GM12878 (cell line): ENCODE measurements around the gene IGFLR1. TPM values are rescaled to one million over a fixed set of nuclear protein-coding genes. Genes with fewer than 3 reads are reported as not detected.

Source experiments
- BMI1 ChIP-seq: fragments of 450-650 bp; IDR thresholded peaks from 2 replicates; pipeline ENCODE4 v1.6.1; 2016; ENCODE audit warnings: mild to moderate bottlenecking, moderate library complexity, borderline replicate concordance
- GATAD2B ChIP-seq: fragments of 450-650 bp; conservative IDR thresholded peaks from 2 replicates; pipeline ENCODE4 v1.6.1; 2017; ENCODE audit warnings: low read depth, mild to moderate bottlenecking, moderate library complexity
- KLF5 ChIP-seq: fragments of 450-650 bp; IDR thresholded peaks from 2 replicates; pipeline ENCODE4 v1.6.1; 2014; ENCODE audit warnings: mild to moderate bottlenecking; ENCODE audit not compliant: partially characterized antibody
- MEF2A ChIP-seq: IDR thresholded peaks from 2 replicates; pipeline ENCODE4 v1.6.1; 2011; ENCODE audit warnings: low read depth, mild to moderate bottlenecking, low read length, moderate library complexity; ENCODE audit not compliant: insufficient read depth
- MYC ChIP-seq: IDR thresholded peaks from 2 replicates; pipeline ENCODE4 v1.6.1; 2011; ENCODE audit warnings: mild to moderate bottlenecking, low read length, moderate library complexity, inconsistent platforms; ENCODE audit not compliant: insufficient read depth, insufficient replicate concordance, insufficient read length, severe bottlenecking
- NR2C1 ChIP-seq: fragments of 450-650 bp; IDR thresholded peaks from 2 replicates; pipeline ENCODE4 v1.6.1; 2017; ENCODE audit warnings: antibody characterized with exemption, mild to moderate bottlenecking, moderate library complexity
- NR2F1 ChIP-seq: fragments of 450-650 bp; conservative IDR thresholded peaks from 2 replicates; pipeline ENCODE4 v1.6.1; 2017; ENCODE audit warnings: mild to moderate bottlenecking
- PAX5 ChIP-seq: IDR thresholded peaks from 2 replicates; pipeline ENCODE4 v1.6.1; 2011; ENCODE audit warnings: low read depth, low read length, borderline replicate concordance
- PAX8 ChIP-seq: fragments of 450-650 bp; IDR thresholded peaks from 2 replicates; pipeline ENCODE4 v1.6.1; 2017; ENCODE audit warnings: mild to moderate bottlenecking, moderate library complexity
- POLR2A ChIP-seq: IDR thresholded peaks from 2 replicates; pipeline ENCODE4 v1.6.1; 2011; ENCODE audit warnings: low read depth, mild to moderate bottlenecking, low read length
- SMARCA5 ChIP-seq: fragments of 450-650 bp; IDR thresholded peaks from 2 replicates; pipeline ENCODE4 v1.6.1; 2017; ENCODE audit warnings: mild to moderate bottlenecking
- SP1 ChIP-seq: IDR thresholded peaks from one replicate; pipeline ENCODE4 v1.6.1; 2011; ENCODE audit warnings: low read depth, low read length
- SPI1 ChIP-seq: IDR thresholded peaks from 2 replicates; pipeline ENCODE4 v1.6.1; 2011; ENCODE audit warnings: low read depth, mild to moderate bottlenecking, low read length, moderate library complexity, borderline replicate concordance; ENCODE audit not compliant: insufficient read depth
- SREBF1 ChIP-seq: IDR thresholded peaks from 2 replicates; pipeline ENCODE4 v1.6.1; 2012; ENCODE audit warnings: mild to moderate bottlenecking, low read length
- SREBF2 ChIP-seq: IDR thresholded peaks from 2 replicates; pipeline ENCODE4 v1.6.1; 2012; ENCODE audit warnings: mild to moderate bottlenecking, low read length
- SRF ChIP-seq, 2 experiments: IDR thresholded peaks; 2 replicates each; pipeline ENCODE4 v1.6.1; 2011; ENCODE audit warnings: low read depth in 2 of 2, low read length in 2 of 2, mild to moderate bottlenecking in 1 of 2, moderate library complexity in 1 of 2
- YBX1 ChIP-seq: fragments of 450-650 bp; IDR thresholded peaks from 2 replicates; pipeline ENCODE4 v1.6.1; 2016; ENCODE audit warnings: antibody characterized with exemption
- polyA plus RNA-seq, 11 experiments: library from polyadenylated mRNA; depleted of rRNA in 4 of 11; unstranded in 6 of 11; stranded (reverse) in 5 of 11; fragments of >200 nt; fragmentation: Nextera tagmentation in 4 of 11; fragmentation: Illumina TruSeq in 1 of 11; extraction: Ambion mirVana in 4 of 11; extraction: Trizol in 1 of 11; gene quantifications; 1 replicate in 1 of 11; 2 replicates in 10 of 11; pipeline versions ENCODE4 v1.2.1 to v1.2.3, GENCODE V29; 2011 to 2016; ENCODE audit warnings: inconsistent platforms in 2 of 11, missing spikeins in 2 of 11, low read depth in 1 of 11
- total RNA-seq, 4 experiments: library from RNA; depleted of rRNA in 3 of 4; stranded (reverse); fragments of >200 nt in 3 of 4; fragmentation: Illumina TruSeq in 1 of 4; extraction: Trizol in 1 of 4; gene quantifications; 2 replicates each; pipeline versions ENCODE4 v1.2.1 to v1.2.3, GENCODE V29; 2013 to 2021
- TF ChIP-seq, protein P1 (sequence below), 3 experiments: IDR thresholded peaks in 2 of 3; conservative IDR thresholded peaks in 1 of 3; 2 replicates each; pipeline ENCODE4 v1.5.1; 2011; ENCODE audit warnings: low read depth in 3 of 3, low read length in 3 of 3, mild to moderate bottlenecking in 3 of 3, control low read depth in 2 of 3, moderate library complexity in 2 of 3, inconsistent platforms in 1 of 3, mixed read lengths in 1 of 3; ENCODE audit not compliant: control insufficient read depth in 2 of 3, insufficient read depth in 1 of 3; ENCODE audit errors: extremely low read depth in 1 of 3
- TF ChIP-seq, protein P2 (sequence below): IDR thresholded peaks from 2 replicates; pipeline ENCODE4 v1.6.1; 2011; ENCODE audit warnings: mild to moderate bottlenecking, low read depth, low read length, moderate library complexity; ENCODE audit not compliant: insufficient replicate concordance
- TF ChIP-seq, protein P3 (sequence below): IDR thresholded peaks from 2 replicates; pipeline ENCODE4 v1.6.1; 2011; ENCODE audit warnings: borderline replicate concordance, low read depth, mild to moderate bottlenecking, moderate library complexity, low read length; ENCODE audit not compliant: insufficient read depth, poor library complexity, severe bottlenecking
- TF ChIP-seq, protein P4 (sequence below): IDR thresholded peaks from 2 replicates; pipeline ENCODE4 v1.6.1; 2012; ENCODE audit warnings: improper control_type of control experiment, low read depth, low read length; ENCODE audit not compliant: insufficient replicate concordance

The IGFLR1 gene
- total and polyA plus RNA-seq, 10 of the 15 experiments (the other 5 are each of a cell fraction or from before 2014, with no cell fraction given), result 2.5 to 39.9 (median 24.8) TPM

DNA sequence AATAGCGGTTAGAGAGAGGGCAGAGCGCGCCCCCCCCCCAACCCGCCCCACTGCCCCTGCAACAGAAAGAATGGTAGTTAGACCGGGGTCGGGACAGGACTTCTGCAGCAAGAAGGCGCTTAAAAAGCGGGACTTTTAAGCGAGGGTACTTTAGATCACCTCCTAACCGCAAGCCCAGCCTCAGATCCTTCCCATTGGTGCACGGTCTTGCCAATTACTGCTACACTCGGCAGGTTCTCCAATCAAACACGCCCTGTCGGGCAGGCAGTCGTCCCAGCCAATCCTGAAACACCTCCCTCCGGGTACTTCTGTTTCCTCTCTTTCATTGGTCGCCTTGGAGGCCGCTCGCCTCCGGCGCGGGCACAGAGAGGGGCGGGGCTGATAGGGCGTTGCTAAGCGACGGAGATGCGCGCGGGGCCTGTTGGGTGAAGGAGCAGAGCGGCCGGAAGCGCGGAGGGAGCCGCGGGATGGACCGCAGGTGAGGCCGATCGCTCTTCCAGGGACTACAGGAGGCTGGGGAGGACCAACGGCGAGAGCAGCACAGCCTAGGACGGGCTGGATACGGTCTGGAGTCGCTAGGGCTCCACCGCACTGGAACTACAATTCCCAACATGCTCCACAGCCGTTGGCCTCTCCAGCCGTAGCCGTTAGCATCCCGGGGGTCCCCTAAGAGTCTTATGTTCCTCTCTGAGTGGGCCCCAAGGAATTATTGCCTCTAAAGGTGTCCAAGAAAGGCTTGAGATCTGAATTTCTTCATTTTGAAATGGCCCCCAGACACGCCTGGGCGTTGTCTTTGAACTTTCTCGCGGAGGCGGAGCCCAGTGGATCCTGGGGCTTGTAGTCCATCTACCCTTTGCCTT is 15.7 kb upstream of the IGFLR1 start, which contains the start of gene PROSER3 (continued):
- TF ChIP-seq, protein P1, sequence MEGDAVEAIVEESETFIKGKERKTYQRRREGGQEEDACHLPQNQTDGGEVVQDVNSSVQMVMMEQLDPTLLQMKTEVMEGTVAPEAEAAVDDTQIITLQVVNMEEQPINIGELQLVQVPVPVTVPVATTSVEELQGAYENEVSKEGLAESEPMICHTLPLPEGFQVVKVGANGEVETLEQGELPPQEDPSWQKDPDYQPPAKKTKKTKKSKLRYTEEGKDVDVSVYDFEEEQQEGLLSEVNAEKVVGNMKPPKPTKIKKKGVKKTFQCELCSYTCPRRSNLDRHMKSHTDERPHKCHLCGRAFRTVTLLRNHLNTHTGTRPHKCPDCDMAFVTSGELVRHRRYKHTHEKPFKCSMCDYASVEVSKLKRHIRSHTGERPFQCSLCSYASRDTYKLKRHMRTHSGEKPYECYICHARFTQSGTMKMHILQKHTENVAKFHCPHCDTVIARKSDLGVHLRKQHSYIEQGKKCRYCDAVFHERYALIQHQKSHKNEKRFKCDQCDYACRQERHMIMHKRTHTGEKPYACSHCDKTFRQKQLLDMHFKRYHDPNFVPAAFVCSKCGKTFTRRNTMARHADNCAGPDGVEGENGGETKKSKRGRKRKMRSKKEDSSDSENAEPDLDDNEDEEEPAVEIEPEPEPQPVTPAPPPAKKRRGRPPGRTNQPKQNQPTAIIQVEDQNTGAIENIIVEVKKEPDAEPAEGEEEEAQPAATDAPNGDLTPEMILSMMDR (IDR thresholded peaks at IDR 0.05 in 2 of 3, conservative IDR thresholded peaks at IDR 0.05 in 1 of 3; ENCODE audit: control insufficient read depth in 2 of 3, extremely low read depth in 1 of 3, insufficient read depth in 1 of 3, low read depth in 3 of 3, low read length in 3 of 3), result no peak
- TF ChIP-seq SMARCA5 (no peak), SPI1 (no peak), PAX5 (no peak), BMI1 (peak; percentile 100), SRF (IDR thresholded peaks at IDR 0.05; ENCODE audit: low read depth in 2 of 2, low read length in 2 of 2) (no peak), NR2C1 (peak; percentile 90), SP1 (peak; percentile 100), NR2F1 (no peak), GATAD2B (peak; percentile 75), KLF5 (peak; percentile 86), SREBF2 (peak; percentile 84), MEF2A (no peak), POLR2A (peak; percentile 96), PAX8 (no peak), YBX1 (no peak), MYC (no peak), SREBF1 (peak; percentile 74)
- TF ChIP-seq, protein P2, sequence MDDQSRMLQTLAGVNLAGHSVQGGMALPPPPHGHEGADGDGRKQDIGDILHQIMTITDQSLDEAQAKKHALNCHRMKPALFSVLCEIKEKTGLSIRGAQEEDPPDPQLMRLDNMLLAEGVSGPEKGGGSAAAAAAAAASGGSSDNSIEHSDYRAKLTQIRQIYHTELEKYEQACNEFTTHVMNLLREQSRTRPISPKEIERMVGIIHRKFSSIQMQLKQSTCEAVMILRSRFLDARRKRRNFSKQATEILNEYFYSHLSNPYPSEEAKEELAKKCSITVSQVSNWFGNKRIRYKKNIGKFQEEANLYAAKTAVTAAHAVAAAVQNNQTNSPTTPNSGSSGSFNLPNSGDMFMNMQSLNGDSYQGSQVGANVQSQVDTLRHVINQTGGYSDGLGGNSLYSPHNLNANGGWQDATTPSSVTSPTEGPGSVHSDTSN, result peak; percentile 97
- TF ChIP-seq, protein P3, sequence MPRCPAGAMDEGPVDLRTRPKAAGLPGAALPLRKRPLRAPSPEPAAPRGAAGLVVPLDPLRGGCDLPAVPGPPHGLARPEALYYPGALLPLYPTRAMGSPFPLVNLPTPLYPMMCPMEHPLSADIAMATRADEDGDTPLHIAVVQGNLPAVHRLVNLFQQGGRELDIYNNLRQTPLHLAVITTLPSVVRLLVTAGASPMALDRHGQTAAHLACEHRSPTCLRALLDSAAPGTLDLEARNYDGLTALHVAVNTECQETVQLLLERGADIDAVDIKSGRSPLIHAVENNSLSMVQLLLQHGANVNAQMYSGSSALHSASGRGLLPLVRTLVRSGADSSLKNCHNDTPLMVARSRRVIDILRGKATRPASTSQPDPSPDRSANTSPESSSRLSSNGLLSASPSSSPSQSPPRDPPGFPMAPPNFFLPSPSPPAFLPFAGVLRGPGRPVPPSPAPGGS, result no peak
- TF ChIP-seq, protein P4, sequence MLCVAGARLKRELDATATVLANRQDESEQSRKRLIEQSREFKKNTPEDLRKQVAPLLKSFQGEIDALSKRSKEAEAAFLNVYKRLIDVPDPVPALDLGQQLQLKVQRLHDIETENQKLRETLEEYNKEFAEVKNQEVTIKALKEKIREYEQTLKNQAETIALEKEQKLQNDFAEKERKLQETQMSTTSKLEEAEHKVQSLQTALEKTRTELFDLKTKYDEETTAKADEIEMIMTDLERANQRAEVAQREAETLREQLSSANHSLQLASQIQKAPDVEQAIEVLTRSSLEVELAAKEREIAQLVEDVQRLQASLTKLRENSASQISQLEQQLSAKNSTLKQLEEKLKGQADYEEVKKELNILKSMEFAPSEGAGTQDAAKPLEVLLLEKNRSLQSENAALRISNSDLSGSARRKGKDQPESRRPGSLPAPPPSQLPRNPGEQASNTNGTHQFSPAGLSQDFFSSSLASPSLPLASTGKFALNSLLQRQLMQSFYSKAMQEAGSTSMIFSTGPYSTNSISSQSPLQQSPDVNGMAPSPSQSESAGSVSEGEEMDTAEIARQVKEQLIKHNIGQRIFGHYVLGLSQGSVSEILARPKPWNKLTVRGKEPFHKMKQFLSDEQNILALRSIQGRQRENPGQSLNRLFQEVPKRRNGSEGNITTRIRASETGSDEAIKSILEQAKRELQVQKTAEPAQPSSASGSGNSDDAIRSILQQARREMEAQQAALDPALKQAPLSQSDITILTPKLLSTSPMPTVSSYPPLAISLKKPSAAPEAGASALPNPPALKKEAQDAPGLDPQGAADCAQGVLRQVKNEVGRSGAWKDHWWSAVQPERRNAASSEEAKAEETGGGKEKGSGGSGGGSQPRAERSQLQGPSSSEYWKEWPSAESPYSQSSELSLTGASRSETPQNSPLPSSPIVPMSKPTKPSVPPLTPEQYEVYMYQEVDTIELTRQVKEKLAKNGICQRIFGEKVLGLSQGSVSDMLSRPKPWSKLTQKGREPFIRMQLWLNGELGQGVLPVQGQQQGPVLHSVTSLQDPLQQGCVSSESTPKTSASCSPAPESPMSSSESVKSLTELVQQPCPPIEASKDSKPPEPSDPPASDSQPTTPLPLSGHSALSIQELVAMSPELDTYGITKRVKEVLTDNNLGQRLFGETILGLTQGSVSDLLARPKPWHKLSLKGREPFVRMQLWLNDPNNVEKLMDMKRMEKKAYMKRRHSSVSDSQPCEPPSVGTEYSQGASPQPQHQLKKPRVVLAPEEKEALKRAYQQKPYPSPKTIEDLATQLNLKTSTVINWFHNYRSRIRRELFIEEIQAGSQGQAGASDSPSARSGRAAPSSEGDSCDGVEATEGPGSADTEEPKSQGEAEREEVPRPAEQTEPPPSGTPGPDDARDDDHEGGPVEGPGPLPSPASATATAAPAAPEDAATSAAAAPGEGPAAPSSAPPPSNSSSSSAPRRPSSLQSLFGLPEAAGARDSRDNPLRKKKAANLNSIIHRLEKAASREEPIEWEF, result no peak
